HG03135 (cell line): ENCODE measurements around the gene KRTAP3-3.

Source experiments
- ATAC-seq: cut with Tn5 transposase; IDR thresholded peaks from one replicate; pipeline ENCODE4 v1.9.1; 2021; ENCODE audit warnings: mild to moderate bottlenecking, moderate library complexity; ENCODE audit not compliant: unreplicated experiment

KRTAP3-3 gene

GRCh38 chr17:40961591-40961990 lies 32.4 kb downstream of the KRTAP3-3 start:
- ATAC-seq, result no peak

GRCh38 chr17:40960144-40960543 lies 33.8 kb downstream of the KRTAP3-3 start:
- ATAC-seq, result no peak

- ATAC-seq, result no peak
These were observed 35.6 kb downstream of the KRTAP3-3 start for GRCh38 chr17:40958086-40958953.

GRCh38 chr17:40956401-40957254 lies 37.3 kb downstream of the KRTAP3-3 start:
- ATAC-seq, result no peak

GRCh38 chr17:40953881-40954280 lies 40.1 kb downstream of the KRTAP3-3 start:
- no peak for ATAC-seq

GRCh38 chr17:40952661-40953060 lies 41.3 kb downstream of the KRTAP3-3 start:
- no peak for ATAC-seq

GRCh38 chr17:40952154-40952553 lies 41.8 kb downstream of the KRTAP3-3 start:
- ATAC-seq, result no peak

- ATAC-seq, result no peak
These were observed 42.8 kb downstream of the KRTAP3-3 start for GRCh38 chr17:40951011-40951622.

- no peak for ATAC-seq
These were observed 43.8 kb downstream of the KRTAP3-3 start for GRCh38 chr17:40950176-40950575.

GRCh38 chr17:40949418-40949817 lies 44.5 kb downstream of the KRTAP3-3 start:
- no peak for ATAC-seq

- no peak for ATAC-seq
These were observed 46.0 kb downstream of the KRTAP3-3 start for GRCh38 chr17:40947929-40948328.

- ATAC-seq, result no peak
These were observed 48.5 kb downstream of the KRTAP3-3 start for GRCh38 chr17:40945414-40945813.

GRCh38 chr17:40944531-40944930 lies 49.4 kb downstream of the KRTAP3-3 start:
- no peak for ATAC-seq
